Peyer's patch (tissue), 4 donors: Measurements from ENCODE around the gene MAN1A2. TPM values are rescaled to one million over a fixed set of nuclear protein-coding genes. Genes with fewer than 3 reads are reported as not detected.

Experiments used
- DNase-seq, 3 donors: peaks; one replicate each; pipeline ENCODE4 v3.0.0-alpha.2; 2017 to 2019
- H3K27ac ChIP-seq, 4 donors: fragments of 200-600 bp; sonication (generic); one replicate each; pipeline ENCODE4 v1.5.1; 2016 to 2019
- H3K27me3 ChIP-seq, 2 donors: fragments of 200-600 bp; sonication (generic); one replicate each; pipeline ENCODE4 v1.5.1; 2019
- H3K36me3 ChIP-seq, 3 donors: fragments of 200-600 bp; sonication (generic); one replicate each; pipeline ENCODE4 v1.5.1; 2016 to 2019
- H3K4me1 ChIP-seq, 4 donors: fragments of 200-600 bp; sonication (generic); one replicate each; pipeline ENCODE4 v1.5.1; 2016 to 2019
- H3K4me3 ChIP-seq, 4 donors: fragments of 200-600 bp; sonication (generic); 1 replicate in 3 of 4; 2 replicates in 1 of 4; pipeline ENCODE4 v1.5.1; 2016 to 2019; ENCODE audit warnings: mild to moderate bottlenecking in 1 of 4
- H3K9me3 ChIP-seq, 4 donors: fragments of 200-600 bp; sonication (generic); one replicate each; pipeline ENCODE4 v1.5.1; 2016 to 2019; ENCODE audit warnings: mild to moderate bottlenecking in 1 of 4
- CTCF ChIP-seq, 6 experiments: fragments of 450-650 bp in 4 of 6; fragments of 200-600 bp in 2 of 6; sonication (generic) in 1 of 6; IDR thresholded peaks; one replicate each; pipeline ENCODE4 v1.5.1; 2017 to 2019; ENCODE audit warnings: antibody characterized with exemption in 6 of 6, mild to moderate bottlenecking in 3 of 6, moderate library complexity in 1 of 6
- POLR2A ChIP-seq, 2 donors: fragments of 450-650 bp; IDR thresholded peaks; one replicate each; pipeline ENCODE4 v1.5.1; 2017; ENCODE audit warnings: antibody characterized with exemption in 2 of 2, mild to moderate bottlenecking in 2 of 2, moderate library complexity in 2 of 2
- total RNA-seq, 4 donors: library from RNA; depleted of rRNA; stranded (reverse); fragments of >200 nt; gene quantifications; one replicate each; pipeline ENCODE4 v1.1.0, GENCODE V29; 2016

MAN1A2 gene
- total RNA-seq, 4 donors from 2014 or later: 43.2 to 53.8 (median 49.4) TPM

- DNase-seq: peak in 1 of 3 donors; percentile 29
- Histone ChIP-seq H3K9me3 (no peaks in the 10 kb centered on the region), H3K27ac (no peak overlapping the region), H3K36me3 (no peaks in the 10 kb centered on the region), H3K4me3 (no peak overlapping the region), H3K4me1 (no peaks in the 10 kb centered on the region), H3K27me3 (no peaks in the 10 kb centered on the region)
- TF ChIP-seq CTCF (IDR thresholded peaks at IDR 0.05): no peak
- no peak for TF ChIP-seq POLR2A (IDR thresholded peaks at IDR 0.05)
Observed at GRCh38 chr1:117571496-117571895, 204.2 kb downstream of the MAN1A2 start.

GRCh38 chr1:117572546-117572945 lies 205.3 kb downstream of the MAN1A2 start:
- Histone ChIP-seq H3K4me1 (no peaks in the 10 kb centered on the region), H3K27ac (peak overlapping the region in 1 of 4 donors; percentile 13), H3K9me3 (no peaks in the 10 kb centered on the region), H3K36me3 (no peaks in the 10 kb centered on the region), H3K4me3 (no peak overlapping the region), H3K27me3 (no peaks in the 10 kb centered on the region)
- peak in 2 of 3 donors; percentile 77 to 81 for DNase-seq
- no peak for TF ChIP-seq POLR2A (IDR thresholded peaks at IDR 0.05)
- no peak for TF ChIP-seq CTCF (IDR thresholded peaks at IDR 0.05)

- Histone ChIP-seq H3K4me1 (no peaks in the 10 kb centered on the region), H3K4me3 (no peak overlapping the region)
- peak in 1 of 3 donors; percentile 34 for DNase-seq
Observed at GRCh38 chr1:117573386-117574023, 206.3 kb downstream of the MAN1A2 start.

GRCh38 chr1:117574161-117574835 lies 207.0 kb downstream of the MAN1A2 start:
- Histone ChIP-seq H3K4me1 (no peaks in the 10 kb centered on the region), H3K27me3 (no peaks in the 10 kb centered on the region), H3K9me3 (no peaks in the 10 kb centered on the region), H3K36me3 (no peaks in the 10 kb centered on the region), H3K4me3 (no peak overlapping the region), H3K27ac (no peak overlapping the region)
- DNase-seq: peak in 1 of 3 donors; percentile 36
- TF ChIP-seq POLR2A (IDR thresholded peaks at IDR 0.05) (no peak), CTCF (IDR thresholded peaks at IDR 0.05) (no peak)

More at GRCh38 chr1:117573386-117574023, 206.3 kb downstream of the MAN1A2 start:
- H3K27me3 ChIP-seq: no peaks in the 10 kb centered on the region
- H3K36me3 ChIP-seq: no peaks in the 10 kb centered on the region
- no peak overlapping the region for H3K27ac ChIP-seq
- no peak for TF ChIP-seq POLR2A (IDR thresholded peaks at IDR 0.05)
- no peak for TF ChIP-seq CTCF (IDR thresholded peaks at IDR 0.05)
- no peaks in the 10 kb centered on the region for H3K9me3 ChIP-seq

- peak in 1 of 3 donors; percentile 40 for DNase-seq
- no peaks in the 10 kb centered on the region for H3K9me3 ChIP-seq
- no peaks in the 10 kb centered on the region for H3K36me3 ChIP-seq
- TF ChIP-seq CTCF (IDR thresholded peaks at IDR 0.05) (no peak), POLR2A (IDR thresholded peaks at IDR 0.05) (no peak)
- H3K4me1 ChIP-seq: no peaks in the 10 kb centered on the region
- no peaks in the 10 kb centered on the region for H3K27me3 ChIP-seq
- H3K27ac ChIP-seq: no peak overlapping the region
- H3K4me3 ChIP-seq: no peak overlapping the region
Observed at GRCh38 chr1:117575586-117576225, 208.5 kb downstream of the MAN1A2 start.
